NCI-H2029 treated with DMSO at 0.1 percent for 48 hours (cell line): ENCODE measurements around the gene MEF2A.
"Not testable (repeated sequence)": the region's sequence is repeated elsewhere in the genome, so short reads cannot be mapped to it uniquely, and the experiment has no call there.

Source experiments
- DNase-seq: peaks from one replicate; lab custom pipeline; 2025; lab: John Stamatoyannopoulos, UW

MEF2A gene

GRCh38 chr15:99651023-99651807 lies 85.4 kb downstream of the MEF2A start:
- no peak for DNase-seq

- no peak for DNase-seq
These were observed 90.4 kb downstream of the MEF2A start for GRCh38 chr15:99656205-99656604.

- no peak for DNase-seq
These were observed 92.2 kb downstream of the MEF2A start for GRCh38 chr15:99657996-99658395.

DNA sequence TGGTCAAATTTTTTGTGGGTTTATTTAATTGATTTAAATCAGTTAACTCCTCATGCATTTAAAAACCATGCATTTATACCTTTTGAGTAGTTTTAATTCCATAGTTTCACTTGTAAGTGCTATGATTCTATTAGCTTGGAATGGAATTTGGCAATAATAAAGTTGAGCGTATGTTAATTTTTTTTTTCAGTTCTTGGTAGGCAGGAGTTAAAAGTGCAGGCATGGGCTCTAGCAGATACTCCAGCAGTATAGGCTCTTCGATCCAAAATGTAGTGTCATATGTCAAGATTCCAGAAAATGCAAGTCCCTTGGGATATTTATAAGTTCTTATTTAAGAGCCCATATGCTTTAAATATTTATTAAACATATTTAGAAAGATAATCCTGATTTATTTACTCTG lies 97.1 kb downstream of the MEF2A start:
- DNase-seq: no peak

DNA sequence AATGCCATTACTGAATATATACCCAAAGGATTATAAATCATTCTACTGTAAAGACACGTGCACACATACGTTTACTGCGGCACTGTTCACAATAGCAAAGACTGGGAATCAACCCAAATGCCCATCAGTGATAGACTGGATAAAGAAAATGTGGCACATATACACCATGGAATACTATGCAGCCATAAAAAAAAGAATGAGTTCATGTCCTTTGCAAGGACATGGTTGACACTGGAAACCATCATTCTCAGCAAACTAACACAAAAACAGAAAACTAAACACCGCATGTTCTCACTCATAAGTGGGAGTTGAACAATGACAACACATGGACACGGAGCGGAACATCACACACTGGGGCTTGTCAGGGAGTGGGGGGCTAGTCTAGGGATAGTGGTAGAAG lies 100.3 kb downstream of the MEF2A start:
- not testable (repeated sequence) for DNase-seq

- no peak for DNase-seq
These were observed 102.9 kb downstream of the MEF2A start for GRCh38 chr15:99668533-99669182.

DNA sequence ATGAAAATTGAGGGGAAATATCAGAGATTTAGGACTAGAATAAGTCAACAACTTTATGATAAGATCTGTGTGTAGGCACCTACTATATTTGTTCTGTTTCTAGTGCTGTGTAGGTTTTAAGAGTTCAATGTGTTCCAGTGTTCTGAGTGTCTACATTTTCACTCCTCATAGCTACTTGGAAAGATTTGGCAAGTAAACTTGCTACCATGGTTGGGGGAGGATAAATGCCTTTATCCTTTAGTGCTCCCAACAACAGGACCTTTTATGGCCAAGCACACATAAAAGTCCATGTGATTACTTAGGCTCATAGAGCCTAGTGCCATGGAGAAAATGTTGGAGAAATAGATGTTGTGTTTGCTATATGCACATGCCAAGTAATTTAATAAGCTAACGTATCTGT lies 103.5 kb downstream of the MEF2A start:
- no peak for DNase-seq

GRCh38 chr15:99671926-99672635 lies 106.3 kb downstream of the MEF2A start:
- DNase-seq: no peak

- DNase-seq: no peak
These were observed 107.3 kb downstream of the MEF2A start for GRCh38 chr15:99673111-99673510.

DNA sequence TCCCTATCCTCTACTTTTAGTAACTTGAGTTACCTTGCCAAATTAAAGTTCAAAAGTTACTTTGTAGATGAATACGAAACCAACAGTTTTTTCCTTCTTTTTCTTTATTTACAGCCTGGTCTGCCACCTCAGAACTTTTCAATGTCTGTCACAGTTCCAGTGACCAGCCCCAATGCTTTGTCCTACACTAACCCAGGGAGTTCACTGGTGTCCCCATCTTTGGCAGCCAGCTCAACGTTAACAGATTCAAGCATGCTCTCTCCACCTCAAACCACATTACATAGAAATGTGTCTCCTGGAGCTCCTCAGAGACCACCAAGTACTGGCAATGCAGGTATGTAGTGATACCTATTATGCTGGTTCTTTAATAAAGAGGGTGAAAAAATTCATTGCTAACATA lies 108.5 kb downstream of the MEF2A start:
- DNase-seq: no peak

GRCh38 chr15:99677540-99678134 lies 111.9 kb downstream of the MEF2A start:
- no peak for DNase-seq

- DNase-seq: no peak
These were observed 114.5 kb downstream of the MEF2A start for GRCh38 chr15:99680276-99680675.

DNA sequence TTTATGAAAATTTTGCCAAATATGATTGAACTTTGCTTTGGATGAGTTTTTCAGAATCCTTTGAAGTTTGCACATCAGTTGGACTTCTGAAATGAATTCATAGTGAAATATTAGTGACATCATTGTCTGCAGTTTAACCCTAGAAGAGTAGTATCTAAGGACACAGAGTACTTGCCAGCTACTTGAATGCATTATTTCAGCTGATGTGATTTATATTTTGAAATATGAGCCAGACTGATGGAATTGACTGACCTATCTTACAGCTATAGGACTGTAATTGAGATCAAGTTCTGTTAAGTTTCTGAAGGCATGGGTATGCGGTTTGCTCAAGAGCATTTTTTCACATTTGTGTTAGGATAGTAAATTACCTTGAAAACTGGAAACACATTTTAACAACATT lies 116.2 kb downstream of the MEF2A start:
- DNase-seq: no peak

DNA sequence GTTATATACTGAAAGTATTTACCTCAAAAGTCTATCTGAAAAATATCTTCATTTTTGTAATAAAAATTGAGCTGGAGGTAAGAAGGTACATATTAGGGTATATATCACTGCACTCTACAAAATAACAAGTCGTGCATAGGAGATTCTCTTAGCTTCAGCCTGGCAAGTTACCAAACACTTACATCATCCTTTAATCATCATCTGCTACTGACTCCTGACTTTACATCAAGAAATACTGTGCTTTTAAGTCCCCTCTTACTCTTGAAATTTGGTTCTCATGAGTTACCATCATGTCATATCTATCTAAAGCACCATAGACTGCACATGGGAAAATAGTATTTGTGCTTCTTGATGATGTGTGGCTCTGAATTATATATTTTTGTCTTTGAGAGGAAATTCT lies 116.7 kb downstream of the MEF2A start:
- no peak for DNase-seq

GRCh38 chr15:99683000-99683670 lies 117.4 kb downstream of the MEF2A start:
- no peak for DNase-seq

DNA sequence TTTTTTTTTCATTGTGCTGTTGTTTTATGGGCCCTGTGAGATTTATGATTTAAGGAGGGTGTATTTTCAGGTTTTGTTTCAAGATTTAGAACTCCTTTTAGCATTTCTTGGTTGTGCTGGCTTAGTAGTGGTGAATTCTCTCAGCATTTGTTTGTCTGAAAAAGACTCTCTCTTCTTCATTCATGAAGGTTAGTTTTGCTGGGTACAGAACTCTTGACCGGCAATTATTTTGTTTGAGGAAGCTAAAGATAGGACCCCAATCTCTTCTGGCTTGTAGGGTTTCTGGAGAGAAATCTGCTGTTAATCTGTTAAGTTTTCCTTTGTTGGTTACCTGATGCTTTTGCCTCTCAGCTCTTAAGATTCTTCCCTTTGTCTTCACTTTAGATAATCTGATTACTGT lies 120.5 kb downstream of the MEF2A start:
- no peak for DNase-seq

GRCh38 chr15:99692825-99693224 lies 127.0 kb downstream of the MEF2A start:
- DNase-seq: no peak

- no peak for DNase-seq
These were observed 130.3 kb downstream of the MEF2A start for GRCh38 chr15:99696096-99696495.

- DNase-seq: no peak
These were observed 137.3 kb downstream of the MEF2A start for GRCh38 chr15:99702895-99703602.

GRCh38 chr15:99703603-99704443 lies 138.0 kb downstream of the MEF2A start:
- DNase-seq: no peak

GRCh38 chr15:99704444-99704838 lies 138.7 kb downstream of the MEF2A start:
- peak; percentile 34 for DNase-seq
